ENCODE data around the gene ERBB4. TPM values are rescaled to one million over a fixed set of nuclear protein-coding genes. Genes with fewer than 3 reads are reported as not detected.

Gene ERBB4
- total RNA-seq, 3 donors from 2014 or later: 1.6 to 53.1 (median 18.4) TPM

DNA sequence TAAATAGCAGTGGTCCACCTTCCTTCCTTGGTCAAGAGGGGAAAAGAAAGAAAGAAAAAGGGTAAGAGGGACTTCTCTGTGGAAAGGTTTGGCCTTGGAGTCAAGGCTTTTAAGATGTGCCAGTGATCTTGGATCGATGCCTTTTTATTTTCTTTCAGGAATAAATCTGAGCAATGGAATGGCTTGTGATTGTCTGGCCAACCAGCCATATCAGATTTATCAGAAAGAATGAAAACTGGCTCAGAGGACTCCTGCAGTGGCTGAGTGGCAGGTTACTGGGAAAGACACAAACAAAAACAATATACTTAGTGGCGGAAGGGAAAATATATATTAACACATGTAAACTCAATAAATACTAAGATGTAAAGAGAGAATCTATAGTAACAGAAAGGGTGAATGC lies 4.3 kb downstream of the ERBB4 start:
- Histone ChIP-seq H3K27me3 (peaks cover 0 to 3% of the 10 kb centered on the region in 2 donors), H3K27ac (no peak overlapping the region), H3K36me3 (no peaks in the 10 kb centered on the region), H3K9me3 (no peaks in the 10 kb centered on the region), H3K4me1 (no peaks in the 10 kb centered on the region), H3K4me3 (no peak overlapping the region)
- TF ChIP-seq POLR2A (IDR thresholded peaks at IDR 0.05) (no peak), POLR2AphosphoS5 (IDR thresholded peaks at IDR 0.05) (no peak)
- TF ChIP-seq, protein P1, sequence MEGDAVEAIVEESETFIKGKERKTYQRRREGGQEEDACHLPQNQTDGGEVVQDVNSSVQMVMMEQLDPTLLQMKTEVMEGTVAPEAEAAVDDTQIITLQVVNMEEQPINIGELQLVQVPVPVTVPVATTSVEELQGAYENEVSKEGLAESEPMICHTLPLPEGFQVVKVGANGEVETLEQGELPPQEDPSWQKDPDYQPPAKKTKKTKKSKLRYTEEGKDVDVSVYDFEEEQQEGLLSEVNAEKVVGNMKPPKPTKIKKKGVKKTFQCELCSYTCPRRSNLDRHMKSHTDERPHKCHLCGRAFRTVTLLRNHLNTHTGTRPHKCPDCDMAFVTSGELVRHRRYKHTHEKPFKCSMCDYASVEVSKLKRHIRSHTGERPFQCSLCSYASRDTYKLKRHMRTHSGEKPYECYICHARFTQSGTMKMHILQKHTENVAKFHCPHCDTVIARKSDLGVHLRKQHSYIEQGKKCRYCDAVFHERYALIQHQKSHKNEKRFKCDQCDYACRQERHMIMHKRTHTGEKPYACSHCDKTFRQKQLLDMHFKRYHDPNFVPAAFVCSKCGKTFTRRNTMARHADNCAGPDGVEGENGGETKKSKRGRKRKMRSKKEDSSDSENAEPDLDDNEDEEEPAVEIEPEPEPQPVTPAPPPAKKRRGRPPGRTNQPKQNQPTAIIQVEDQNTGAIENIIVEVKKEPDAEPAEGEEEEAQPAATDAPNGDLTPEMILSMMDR (IDR thresholded peaks at IDR 0.05): no peak
- intact Hi-C loops (cut with DNase I; ENCODE audit: low total_unique reads): no loop called here
- DNase-seq (ENCODE audit: low spot score in 2 of 2): no peak

- peaks cover 0 to 1% of the 10 kb centered on the region in 2 donors for H3K27me3 ChIP-seq
- no peak for TF ChIP-seq POLR2AphosphoS5 (IDR thresholded peaks at IDR 0.05)
- TF ChIP-seq, protein P1 (IDR thresholded peaks at IDR 0.05): no peak
- no peak for TF ChIP-seq POLR2A (IDR thresholded peaks at IDR 0.05)
These were observed 6.0 kb downstream of the ERBB4 start for GRCh38 chr2:212532585-212532984.

DNA sequence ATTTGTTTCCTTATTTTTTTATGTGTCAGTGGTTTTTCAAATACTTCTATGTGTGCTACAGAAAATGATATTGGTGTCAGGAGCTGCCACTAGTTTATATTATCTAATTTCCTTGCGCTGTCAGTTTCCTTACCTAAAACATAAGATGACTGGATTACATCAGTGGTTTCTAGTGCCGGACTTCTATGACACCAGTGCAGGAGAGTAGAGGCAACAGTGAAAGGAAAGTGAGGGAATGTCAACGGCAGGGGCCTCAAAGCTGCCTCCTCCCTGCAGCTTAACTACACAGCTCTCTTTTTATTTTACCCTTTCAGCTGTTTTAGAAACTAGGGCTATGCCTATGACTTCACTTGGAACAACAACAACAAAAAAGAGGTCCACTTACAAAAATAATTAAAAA lies 6.5 kb downstream of the ERBB4 start:
- intact Hi-C loops (cut with DNase I; ENCODE audit: low total_unique reads): no loop called here
- H3K9me3 ChIP-seq: no peaks in the 10 kb centered on the region

More at GRCh38 chr2:212532585-212532984, 6.0 kb downstream of the ERBB4 start:
- intact Hi-C loops (cut with DNase I; ENCODE audit: low total_unique reads): no loop called here
- H3K4me3 ChIP-seq: no peak overlapping the region
- H3K9me3 ChIP-seq: no peaks in the 10 kb centered on the region
- DNase-seq (ENCODE audit: low spot score in 2 of 2): no peak
- H3K36me3 ChIP-seq: no peaks in the 10 kb centered on the region
- no peaks in the 10 kb centered on the region for H3K4me1 ChIP-seq
- no peak overlapping the region for H3K27ac ChIP-seq

GRCh38 chr2:212531499-212531898 lies 7.1 kb downstream of the ERBB4 start:
- Histone ChIP-seq H3K27ac (no peak overlapping the region), H3K36me3 (no peaks in the 10 kb centered on the region), H3K9me3 (no peaks in the 10 kb centered on the region), H3K4me1 (no peaks in the 10 kb centered on the region), H3K4me3 (no peak overlapping the region), H3K27me3 (no peaks in the 10 kb centered on the region)
- intact Hi-C loops (cut with DNase I; ENCODE audit: low total_unique reads): no loop called here
- TF ChIP-seq POLR2A (IDR thresholded peaks at IDR 0.05): no peak
- TF ChIP-seq POLR2AphosphoS5 (IDR thresholded peaks at IDR 0.05): no peak
- TF ChIP-seq, protein P1 (IDR thresholded peaks at IDR 0.05): no peak
- DNase-seq (ENCODE audit: low spot score in 2 of 2): no peak

More for the DNA sequence above, 6.5 kb downstream of the ERBB4 start:
- Histone ChIP-seq H3K27ac (no peak overlapping the region), H3K36me3 (no peaks in the 10 kb centered on the region), H3K27me3 (no peaks in the 10 kb centered on the region), H3K4me3 (no peak overlapping the region), H3K4me1 (no peaks in the 10 kb centered on the region)
- DNase-seq (ENCODE audit: low spot score in 2 of 2): no peak
- no peak for TF ChIP-seq POLR2AphosphoS5 (IDR thresholded peaks at IDR 0.05)
- TF ChIP-seq, protein P1 (IDR thresholded peaks at IDR 0.05): no peak

GRCh38 chr2:212530991-212531390 lies 7.6 kb downstream of the ERBB4 start:
- DNase-seq (ENCODE audit: low spot score in 2 of 2): no peak
- intact Hi-C loops (cut with DNase I; ENCODE audit: low total_unique reads): no loop called here
- Histone ChIP-seq H3K4me1 (no peaks in the 10 kb centered on the region), H3K36me3 (no peaks in the 10 kb centered on the region), H3K9me3 (no peaks in the 10 kb centered on the region), H3K27ac (no peak overlapping the region), H3K27me3 (no peaks in the 10 kb centered on the region), H3K4me3 (no peak overlapping the region)
- TF ChIP-seq POLR2A (IDR thresholded peaks at IDR 0.05) (no peak), POLR2AphosphoS5 (IDR thresholded peaks at IDR 0.05) (no peak)
- TF ChIP-seq, protein P1 (IDR thresholded peaks at IDR 0.05): no peak

Measured in breast epithelium (tissue), 4 donors.